NCI-H82 treated with DMSO at 0.1 percent for 48 hours (cell line): ENCODE results near the gene GPR141.

ENCODE experiments used
- DNase-seq: peaks from one replicate; lab custom pipeline; 2025; ENCODE audit not compliant: unreplicated experiment; lab: John Stamatoyannopoulos, UW

GPR141 gene

DNA sequence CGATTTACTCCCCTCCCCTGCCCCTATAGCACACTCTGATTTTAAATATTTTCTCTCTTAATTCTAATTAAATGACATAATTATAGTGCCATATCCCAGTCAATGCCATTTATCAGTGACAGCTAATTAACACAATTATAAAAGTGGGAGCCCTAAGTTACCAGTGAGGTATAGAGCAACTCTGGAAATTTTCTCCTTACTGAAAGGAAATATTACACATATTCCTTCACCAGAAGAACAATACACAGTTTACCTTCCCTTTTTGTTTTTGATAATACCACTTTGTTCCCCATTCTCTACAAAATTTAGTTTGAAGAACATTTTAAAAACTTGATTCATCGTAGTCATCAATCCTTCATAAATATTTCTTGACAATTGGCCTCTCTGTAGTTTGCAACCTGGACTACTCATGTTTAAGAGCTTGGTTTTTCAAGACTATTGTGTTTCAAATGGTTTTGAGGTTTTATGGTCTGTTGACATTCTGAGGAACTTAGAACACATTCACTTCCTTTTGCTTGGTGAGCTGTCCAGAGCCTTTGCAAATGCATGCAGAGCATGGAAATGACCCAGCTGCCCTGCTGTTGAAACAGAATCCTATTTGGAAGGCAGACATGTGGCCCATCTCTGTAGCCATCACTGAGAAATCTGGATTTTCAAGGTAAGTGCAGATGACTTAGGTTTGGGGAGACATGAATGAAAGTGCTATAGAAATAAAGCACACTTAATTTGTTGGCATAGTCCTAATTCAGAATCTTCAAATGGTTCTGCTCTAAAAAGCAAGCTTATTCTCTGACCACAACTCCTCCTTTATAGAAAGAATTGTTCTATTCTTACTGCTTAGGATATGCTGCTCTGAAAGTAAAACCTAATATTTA is at the start of gene GPR141:
GPR141 (plus strand) TSS at position 521 of the 875 bp plus-strand sequence. CDS start 56,628 bp downstream, outside the sequence.
- DNase-seq, result no peak

- DNase-seq, result no peak
These were observed 48.2 kb upstream of the GPR141 start for GRCh38 chr7:37635346-37635745.

DNA sequence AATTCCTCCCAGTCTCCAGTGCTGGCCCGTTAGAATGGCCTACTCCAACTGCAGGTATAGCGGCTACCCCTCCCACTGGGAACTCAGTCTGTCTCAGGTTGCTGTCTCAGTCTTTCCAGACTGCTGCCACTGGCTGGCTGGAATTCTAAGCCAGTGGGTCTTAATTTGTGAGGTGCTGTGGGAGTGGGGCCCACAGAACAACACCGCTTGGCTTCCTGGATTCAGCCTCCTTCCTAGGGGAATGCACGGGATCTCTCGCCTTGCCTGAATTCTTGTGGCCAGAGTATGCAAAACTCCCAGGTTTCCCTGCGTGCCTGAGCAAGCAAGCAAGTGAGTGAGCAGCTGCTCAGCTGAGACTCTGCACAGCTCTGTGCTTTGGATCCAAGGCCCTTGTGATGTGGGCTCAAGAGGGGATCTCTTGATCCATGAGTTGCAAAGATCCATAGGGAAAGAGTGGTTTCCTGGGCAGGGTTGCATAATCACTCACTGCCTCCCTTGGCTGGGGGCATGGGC is 41.5 kb upstream of the GPR141 start:
- no peak for DNase-seq

DNA sequence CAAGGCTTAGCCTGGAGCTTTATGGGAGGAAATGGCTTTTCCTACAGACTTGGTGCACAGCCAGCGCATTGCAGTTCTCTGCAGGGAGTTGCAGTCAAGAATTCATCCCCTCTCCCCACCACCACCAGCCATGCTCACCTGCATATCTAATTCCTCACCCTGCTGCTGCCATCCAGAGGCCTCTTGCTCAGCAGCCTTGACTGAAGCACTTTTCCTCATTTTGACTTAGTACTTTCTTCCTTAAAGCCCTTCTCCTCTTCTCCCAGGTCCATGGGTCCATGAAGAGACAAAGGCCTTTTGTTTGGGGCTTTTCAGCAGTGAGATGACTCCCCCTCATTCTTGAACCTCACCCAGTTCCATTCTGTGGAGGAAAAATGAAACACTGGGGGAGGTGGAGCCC is 39.7 kb upstream of the GPR141 start:
- no peak for DNase-seq

- DNase-seq, result no peak
These were observed 38.1 kb upstream of the GPR141 start for GRCh38 chr7:37645282-37646050.

- DNase-seq, result no peak
These were observed 26.5 kb upstream of the GPR141 start for GRCh38 chr7:37656913-37657530.

- DNase-seq, result no peak
These were observed 25.8 kb upstream of the GPR141 start for GRCh38 chr7:37657816-37658215.

- no peak for DNase-seq
These were observed 23.5 kb upstream of the GPR141 start for GRCh38 chr7:37659971-37660565.

GRCh38 chr7:37660614-37661013 is 23.0 kb upstream of the GPR141 start:
- DNase-seq, result no peak

- no peak for DNase-seq
These were observed 19.9 kb upstream of the GPR141 start for GRCh38 chr7:37663693-37664092.

- DNase-seq, result no peak
These were observed 18.1 kb upstream of the GPR141 start for GRCh38 chr7:37665352-37666022.

DNA sequence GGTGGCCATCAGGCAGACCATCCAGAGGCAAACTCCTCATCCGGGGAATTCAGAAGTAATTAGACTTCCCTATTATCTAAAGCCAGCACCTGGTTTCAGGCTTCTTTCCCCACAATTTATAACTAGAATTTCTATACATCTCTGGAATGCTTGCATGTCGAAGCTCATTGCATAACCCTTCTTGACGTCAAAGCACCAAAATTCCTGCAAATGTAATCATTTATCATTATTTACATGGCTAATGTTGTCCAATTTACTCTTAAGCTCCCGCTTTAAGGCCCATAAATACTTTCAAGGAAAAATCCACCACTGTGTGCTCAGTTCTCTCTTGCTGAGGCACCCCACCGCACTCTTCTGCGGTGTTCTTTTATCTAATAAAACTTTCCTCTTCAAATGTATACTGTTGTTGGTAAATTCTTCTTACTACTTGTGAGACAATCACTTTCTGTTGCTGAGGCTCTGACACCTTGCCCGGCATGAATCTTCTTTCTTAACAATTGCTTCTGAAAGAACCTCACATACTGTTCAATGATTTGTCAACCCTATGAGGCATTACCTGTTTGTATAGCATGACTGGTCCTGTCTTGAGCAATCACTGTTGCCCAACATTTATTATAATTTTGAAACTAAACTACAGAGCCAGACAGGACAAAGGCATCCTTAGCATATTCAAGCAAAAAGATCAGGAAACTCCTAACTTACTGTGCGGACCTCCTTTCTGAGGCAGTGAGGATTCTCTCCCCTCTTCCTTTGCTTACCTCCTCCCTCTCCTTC is 17.4 kb upstream of the GPR141 start:
- DNase-seq, result no peak

- DNase-seq, result no peak
These were observed 13.7 kb upstream of the GPR141 start for GRCh38 chr7:37669818-37670217.

GRCh38 chr7:37670436-37670835 is 13.1 kb upstream of the GPR141 start:
- DNase-seq, result no peak

DNA sequence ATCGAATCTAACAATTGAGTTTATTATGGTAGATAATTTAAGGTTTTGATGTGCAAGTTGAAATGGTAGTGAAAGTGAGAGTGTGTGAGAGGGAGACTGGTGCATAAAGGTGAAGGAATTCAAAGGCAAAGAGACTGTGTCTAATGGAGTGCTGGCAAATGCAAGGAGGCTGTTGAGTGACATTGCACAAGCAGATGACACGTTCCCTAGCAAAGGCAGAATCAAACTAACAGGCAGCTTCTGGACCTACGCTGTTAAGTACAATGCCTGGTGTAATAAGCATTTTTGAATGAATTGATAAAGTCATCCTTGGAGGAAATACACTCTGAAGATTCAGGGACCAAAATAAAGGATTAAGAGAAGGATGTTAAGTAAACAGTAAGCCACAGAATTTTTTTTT is 11.7 kb upstream of the GPR141 start:
- no peak for DNase-seq

DNA sequence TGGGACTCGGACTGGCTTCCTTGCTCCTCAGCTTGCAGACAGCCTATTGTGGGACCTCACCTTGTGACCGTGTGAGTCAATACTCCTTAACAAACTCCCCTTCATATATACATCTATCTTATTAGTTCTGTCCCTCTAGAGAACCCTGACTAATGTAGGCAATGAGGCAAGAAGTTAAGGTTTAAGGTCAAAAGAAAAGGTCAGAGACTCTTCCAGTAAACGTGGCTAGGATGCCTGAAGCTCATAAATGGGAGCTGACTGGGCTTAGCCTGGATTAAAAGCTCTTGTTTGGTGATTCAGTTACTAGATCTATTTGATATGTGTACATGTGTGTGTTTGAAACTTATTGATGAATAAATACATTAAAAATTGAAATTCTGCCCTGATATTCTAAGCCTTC is 10.6 kb upstream of the GPR141 start:
- DNase-seq, result no peak

DNA sequence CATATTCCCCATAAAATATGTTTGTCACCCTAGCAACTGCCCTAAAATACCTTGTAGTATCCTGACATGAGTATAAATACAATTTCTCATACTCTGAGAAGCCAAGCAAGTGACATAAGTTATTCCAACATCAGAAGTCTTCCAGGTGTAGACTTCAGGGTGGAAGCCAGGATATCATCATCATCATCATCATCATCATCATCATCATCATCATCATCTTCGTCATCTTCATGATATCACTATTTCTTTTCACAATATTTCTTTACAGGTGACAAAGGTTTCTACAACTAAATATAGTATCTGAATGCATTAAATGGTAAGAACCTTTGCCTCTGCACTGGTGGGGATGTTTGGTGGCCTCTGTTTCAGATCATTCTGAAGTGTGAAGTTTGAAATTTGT is 10.0 kb upstream of the GPR141 start:
- DNase-seq, result no peak

DNA sequence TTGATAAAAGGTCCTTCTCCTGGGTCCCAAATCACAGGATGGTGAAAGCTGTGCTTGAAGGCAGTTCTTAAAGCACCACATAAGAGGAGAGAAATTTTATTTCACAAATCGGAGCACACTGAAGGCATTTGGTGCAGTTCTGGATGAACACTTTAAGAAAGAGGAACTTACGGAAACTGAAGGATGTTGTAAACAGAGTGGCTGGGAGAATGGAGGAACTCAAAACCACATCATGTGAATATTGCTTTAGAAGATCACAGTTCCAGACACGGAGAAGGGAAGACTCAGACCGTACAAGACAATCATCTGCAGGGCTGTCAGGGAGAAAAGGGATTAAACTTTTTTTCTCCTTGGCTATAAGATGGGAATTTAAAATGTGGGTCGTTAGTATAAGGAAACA is 9.0 kb upstream of the GPR141 start:
- no peak for DNase-seq

GRCh38 chr7:37675749-37676148 is 7.8 kb upstream of the GPR141 start:
- no peak for DNase-seq

GRCh38 chr7:37684927-37685326 is 1.4 kb downstream of the GPR141 start:
- DNase-seq, result no peak
